ENCODE data around the gene AUP1. TPM values are rescaled to one million over a fixed set of nuclear protein-coding genes. Genes with fewer than 3 reads are reported as not detected.
A peak's percentile ranks its signal among the peaks of the same experiment; 100 is the strongest.

The AUP1 gene
- total and polyA plus RNA-seq, 9 of the 15 experiments (the other 6 are each of a cell fraction or from before 2014, with no cell fraction given) = 70.7 to 245 (median 165) TPM

- TF ChIP-seq, protein P1, sequence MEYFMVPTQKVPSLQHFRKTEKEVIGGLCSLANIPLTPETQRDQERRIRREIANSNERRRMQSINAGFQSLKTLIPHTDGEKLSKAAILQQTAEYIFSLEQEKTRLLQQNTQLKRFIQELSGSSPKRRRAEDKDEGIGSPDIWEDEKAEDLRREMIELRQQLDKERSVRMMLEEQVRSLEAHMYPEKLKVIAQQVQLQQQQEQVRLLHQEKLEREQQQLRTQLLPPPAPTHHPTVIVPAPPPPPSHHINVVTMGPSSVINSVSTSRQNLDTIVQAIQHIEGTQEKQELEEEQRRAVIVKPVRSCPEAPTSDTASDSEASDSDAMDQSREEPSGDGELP (CRISPR knock-in tag; IDR thresholded peaks at IDR 0.05; ENCODE audit: borderline replicate concordance) = peak; percentile 80
- TF ChIP-seq RBFOX2 (IDR thresholded peaks at IDR 0.05; ENCODE audit: low read depth, low read length) = peak; percentile 83
- TF ChIP-seq SRF (CRISPR knock-in tag; IDR thresholded peaks at IDR 0.05) = peak in 1 of 2 experiments; percentile 4; a peak in 1 of 4 replicates
- TF ChIP-seq ZNF609 (CRISPR knock-in tag; IDR thresholded peaks at IDR 0.05; ENCODE audit: borderline replicate concordance) = no peak
- TF ChIP-seq, protein P2, sequence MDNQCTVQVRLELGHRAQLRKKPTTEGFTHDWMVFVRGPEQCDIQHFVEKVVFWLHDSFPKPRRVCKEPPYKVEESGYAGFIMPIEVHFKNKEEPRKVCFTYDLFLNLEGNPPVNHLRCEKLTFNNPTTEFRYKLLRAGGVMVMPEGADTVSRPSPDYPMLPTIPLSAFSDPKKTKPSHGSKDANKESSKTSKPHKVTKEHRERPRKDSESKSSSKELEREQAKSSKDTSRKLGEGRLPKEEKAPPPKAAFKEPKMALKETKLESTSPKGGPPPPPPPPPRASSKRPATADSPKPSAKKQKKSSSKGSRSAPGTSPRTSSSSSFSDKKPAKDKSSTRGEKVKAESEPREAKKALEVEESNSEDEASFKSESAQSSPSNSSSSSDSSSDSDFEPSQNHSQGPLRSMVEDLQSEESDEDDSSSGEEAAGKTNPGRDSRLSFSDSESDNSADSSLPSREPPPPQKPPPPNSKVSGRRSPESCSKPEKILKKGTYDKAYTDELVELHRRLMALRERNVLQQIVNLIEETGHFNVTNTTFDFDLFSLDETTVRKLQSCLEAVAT (IDR thresholded peaks at IDR 0.05) = peak in 1 of 2 experiments; percentile 30; a peak in 1 of 4 replicates
- peak; percentile 32; the same call in 1 of the 2 replicates for TF ChIP-seq KLF6 (CRISPR knock-in tag; IDR thresholded peaks at IDR 0.05; ENCODE audit: borderline replicate concordance)
- peak; percentile 12; the same call in 1 of the 2 replicates for TF ChIP-seq POLR2H (tag; IDR thresholded peaks at IDR 0.05; ENCODE audit: low read depth)
- TF ChIP-seq TRIM28 (IDR thresholded peaks at IDR 0.05) = 0 out of 2 replicates have a peak, but pooled peaks have one; percentile 40
- peak; percentile 78 for TF ChIP-seq NCOR1 (IDR thresholded peaks at IDR 0.05)
- TF ChIP-seq YY1 (IDR thresholded peaks at IDR 0.05; ENCODE audit: borderline replicate concordance in 1 of 3, control insufficient read depth in 1 of 3, extremely low read depth in 1 of 3, insufficient read depth in 3 of 3, insufficient read length in 1 of 3, insufficient replicate concordance in 2 of 3, low read depth in 1 of 3, low read length in 2 of 3) = peak; percentile 98 to 100 (median 99)
These were observed 46.5 kb downstream of the AUP1 start, which contains the start of the genes CCDC142 and TTC31 (continued) for GRCh38 chr2:74482801-74483674.

Data from K562 (cell line).